K562 (cell line): Measurements from ENCODE around the gene VARS1. TPM values are rescaled to one million over a fixed set of nuclear protein-coding genes. Genes with fewer than 3 reads are reported as not detected.

Source experiments
- CC2D1A ChIP-seq: fragments of 450-650 bp; IDR thresholded peaks from 2 replicates; pipeline ENCODE4 v1.6.1; 2017; ENCODE audit warnings: mild to moderate bottlenecking
- CHD4 ChIP-seq: fragments of 200-600 bp; sonication (generic); IDR thresholded peaks from 3 replicates; pipeline ENCODE4 v1.6.1; 2012; ENCODE audit warnings: low read depth, mild to moderate bottlenecking, mixed read lengths, low read length, inconsistent platforms; ENCODE audit not compliant: insufficient read depth, insufficient replicate concordance, poor library complexity, severe bottlenecking
- CTCFL ChIP-seq: IDR thresholded peaks from 2 replicates; pipeline ENCODE4 v1.6.1; 2011; ENCODE audit warnings: borderline replicate concordance, low read depth, mild to moderate bottlenecking, moderate library complexity, low read length; ENCODE audit not compliant: insufficient read depth, poor library complexity, severe bottlenecking
- ELK3 ChIP-seq: fragments of 450-650 bp; formaldehyde crosslinking; IDR thresholded peaks from 2 replicates; pipeline ENCODE4 v1.4.0; 2020; ENCODE audit warnings: mild to moderate bottlenecking
- ETV1 ChIP-seq: fragments of 450-650 bp; conservative IDR thresholded peaks from 2 replicates; pipeline ENCODE4 v1.6.1; 2016; ENCODE audit warnings: missing genetic modification characterization, control low read depth, low read depth, missing compliant biosample characterization
- FOXP1 ChIP-seq: sonication (generic); formaldehyde crosslinking; IDR thresholded peaks from 2 replicates; pipeline ENCODE4 v1.8.0; 2022; ENCODE audit warnings: mild to moderate bottlenecking, missing genetic modification reagents
- KLF16 ChIP-seq: IDR thresholded peaks from 2 replicates; pipeline ENCODE4 v1.6.1; 2016; ENCODE audit warnings: antibody characterized with exemption
- NR4A1 ChIP-seq, 2 experiments: fragments of 250-450 bp in 1 of 2; fragments of 450-650 bp in 1 of 2; sonication (Bioruptor Pico) in 1 of 2; IDR thresholded peaks; 2 replicates each; pipeline versions ENCODE4 v1.4.0 to v1.6.1; 2016 to 2020; ENCODE audit warnings: mild to moderate bottlenecking in 2 of 2, missing compliant biosample characterization in 1 of 2, missing genetic modification characterization in 1 of 2, moderate library complexity in 1 of 2
- POLR3G ChIP-seq: IDR thresholded peaks from 2 replicates; pipeline ENCODE4 v1.6.1; 2011; ENCODE audit not compliant: insufficient read length, insufficient replicate concordance; ENCODE audit errors: extremely low read depth
- PRMT5 ChIP-seq: sonication (generic); formaldehyde crosslinking; IDR thresholded peaks from 2 replicates; pipeline ENCODE4 v1.5.0; 2020; ENCODE audit warnings: missing genetic modification reagents
- SMAD2 ChIP-seq: fragments of 150-350 bp; IDR thresholded peaks from 2 replicates; pipeline ENCODE4 v1.6.1; 2014; ENCODE audit warnings: low read depth, mild to moderate bottlenecking, low read length
- SP1 ChIP-seq: sonication (generic); formaldehyde crosslinking; IDR thresholded peaks from 2 replicates; pipeline ENCODE4 v1.8.1; 2022; ENCODE audit warnings: mild to moderate bottlenecking, missing genetic modification reagents
- THAP12 ChIP-seq: fragments of 250-450 bp; sonication (Bioruptor Pico); IDR thresholded peaks from 2 replicates; pipeline ENCODE4 v1.9.0; 2021; ENCODE audit warnings: mild to moderate bottlenecking, inconsistent platforms
- ZNF282 ChIP-seq: sonication (generic); formaldehyde crosslinking; IDR thresholded peaks from 2 replicates; pipeline ENCODE4 v1.8.1; 2023; ENCODE audit warnings: missing genetic modification reagents
- ZNF311 ChIP-seq: fragments of 250-450 bp; sonication (Bioruptor Pico); IDR thresholded peaks from 2 replicates; pipeline ENCODE4 v1.4.0; 2020; ENCODE audit warnings: mild to moderate bottlenecking, moderate library complexity
- ZNF551 ChIP-seq: fragments of 250-450 bp; sonication (Bioruptor Pico); IDR thresholded peaks from 2 replicates; pipeline ENCODE4 v1.5.0; 2021; ENCODE audit warnings: mild to moderate bottlenecking, moderate library complexity
- ZNF778 ChIP-seq: fragments of 450-650 bp; formaldehyde crosslinking; IDR thresholded peaks from 2 replicates; pipeline ENCODE4 v1.4.0; 2020; ENCODE audit warnings: mild to moderate bottlenecking, moderate library complexity
- polyA plus RNA-seq, 8 experiments: library from polyadenylated mRNA; depleted of rRNA in 4 of 8; stranded (reverse) in 5 of 8; unstranded in 3 of 8; fragments of >200 nt; fragmentation: Nextera tagmentation in 2 of 8; fragmentation: Illumina TruSeq in 1 of 8; extraction: Ambion mirVana in 2 of 8; extraction: Trizol in 1 of 8; gene quantifications; 2 replicates each; pipeline versions ENCODE4 v1.2.1 to v1.2.3, GENCODE V29; 2011 to 2014; ENCODE audit warnings: inconsistent platforms in 1 of 8, missing spikeins in 1 of 8
- total RNA-seq, 7 experiments: library from RNA; depleted of rRNA in 6 of 7; stranded (reverse); fragments of >200 nt in 6 of 7; fragmentation: Illumina TruSeq in 2 of 7; extraction: Trizol in 2 of 7; gene quantifications; 2 replicates each; pipeline versions ENCODE4 v1.2.1 to v1.2.3, GENCODE V29; 2011 to 2021; ENCODE audit warnings: low replicate concordance in 1 of 7
- TF ChIP-seq, protein P1 (sequence below): fragments of 450-650 bp; conservative IDR thresholded peaks from 2 replicates; pipeline ENCODE4 v1.6.1; 2016; ENCODE audit warnings: missing genetic modification characterization, low read depth, mild to moderate bottlenecking, control low read depth, missing compliant biosample characterization

The VARS1 gene
- total and polyA plus RNA-seq, 9 of the 15 experiments (the other 6 are each of a cell fraction or from before 2014, with no cell fraction given): 2.9 to 488 (median 130) TPM

- TF ChIP-seq POLR3G: no peak
- no peak for TF ChIP-seq PRMT5 (CRISPR knock-in tag)
- TF ChIP-seq CC2D1A: 0 out of 2 replicates have a peak, but pooled peaks have one; percentile 11
- peak; percentile 82 for TF ChIP-seq ETV1 (tag)
- TF ChIP-seq ZNF778: no peak
- peak; percentile 86 for TF ChIP-seq ELK3 (CRISPR knock-in tag)
- TF ChIP-seq ZNF311 (CRISPR knock-in tag): no peak
- TF ChIP-seq, protein P1, sequence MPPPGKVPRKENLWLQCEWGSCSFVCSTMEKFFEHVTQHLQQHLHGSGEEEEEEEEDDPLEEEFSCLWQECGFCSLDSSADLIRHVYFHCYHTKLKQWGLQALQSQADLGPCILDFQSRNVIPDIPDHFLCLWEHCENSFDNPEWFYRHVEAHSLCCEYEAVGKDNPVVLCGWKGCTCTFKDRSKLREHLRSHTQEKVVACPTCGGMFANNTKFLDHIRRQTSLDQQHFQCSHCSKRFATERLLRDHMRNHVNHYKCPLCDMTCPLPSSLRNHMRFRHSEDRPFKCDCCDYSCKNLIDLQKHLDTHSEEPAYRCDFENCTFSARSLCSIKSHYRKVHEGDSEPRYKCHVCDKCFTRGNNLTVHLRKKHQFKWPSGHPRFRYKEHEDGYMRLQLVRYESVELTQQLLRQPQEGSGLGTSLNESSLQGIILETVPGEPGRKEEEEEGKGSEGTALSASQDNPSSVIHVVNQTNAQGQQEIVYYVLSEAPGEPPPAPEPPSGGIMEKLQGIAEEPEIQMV (tag): peak; percentile 62; the same call in 1 of the 2 replicates
- TF ChIP-seq NR4A1 (CRISPR knock-in tag; IDR thresholded peaks at IDR 0.05): peak; percentile 80; the same call in 1 of the 2 replicates
- peak; percentile 43 for TF ChIP-seq NR4A1 (tag; IDR thresholded peaks at IDR 0.05)
- TF ChIP-seq SP1 (CRISPR knock-in tag): no peak
- no peak for TF ChIP-seq THAP12 (CRISPR knock-in tag)
- TF ChIP-seq ZNF551 (CRISPR knock-in tag): no peak
- no peak for TF ChIP-seq SMAD2
- TF ChIP-seq FOXP1 (CRISPR knock-in tag): peak; percentile 62
- no peak for TF ChIP-seq CTCFL
- TF ChIP-seq KLF16: no peak
- TF ChIP-seq ZNF282 (CRISPR knock-in tag): no peak
- no peak for TF ChIP-seq CHD4
These were observed 31.3 kb upstream of the VARS1 start (continued) for GRCh38 chr6:31826793-31827285.
